Measurements from ENCODE around the gene TRAK1. TPM values are rescaled to one million over a fixed set of nuclear protein-coding genes. Genes with fewer than 3 reads are reported as not detected.

TRAK1 gene
- total and polyA plus RNA-seq, 2 experiments from 2014 or later: 28.6 to 74.5 TPM

GRCh38 chr3:42187936-42188335 lies 96.8 kb downstream of the TRAK1 start:
- no peaks in the 10 kb centered on the region for H3K4me1 ChIP-seq (ENCODE audit: low read depth)
- no peak for DNase-seq (ENCODE audit: low read depth in 1 of 2, low spot score in 1 of 2)
- TF ChIP-seq CTCF (IDR thresholded peaks at IDR 0.05; ENCODE audit: low read depth, low read length): no peak
- H3K4me3 ChIP-seq: no peak overlapping the region
- no peaks in the 10 kb centered on the region for H3K9me3 ChIP-seq (ENCODE audit: low read depth)
- no peak overlapping the region for H3K27ac ChIP-seq
- no peaks in the 10 kb centered on the region for H3K27me3 ChIP-seq
- H3K36me3 ChIP-seq: peaks cover 3% of the 10 kb centered on the region

GRCh38 chr3:42188376-42188775 lies 97.2 kb downstream of the TRAK1 start:
- Histone ChIP-seq H3K4me1 (ENCODE audit: low read depth) (no peaks in the 10 kb centered on the region), H3K27ac (no peak overlapping the region), H3K9me3 (ENCODE audit: low read depth) (no peaks in the 10 kb centered on the region), H3K27me3 (no peaks in the 10 kb centered on the region), H3K4me3 (no peak overlapping the region), H3K36me3 (peaks cover 3% of the 10 kb centered on the region)
- TF ChIP-seq CTCF (IDR thresholded peaks at IDR 0.05; ENCODE audit: low read depth, low read length): no peak
- DNase-seq (ENCODE audit: low read depth in 1 of 2, low spot score in 1 of 2): peak in 1 of 2 donors; percentile 9

GRCh38 chr3:42189001-42189460 lies 97.9 kb downstream of the TRAK1 start:
- no peaks in the 10 kb centered on the region for H3K27me3 ChIP-seq
- H3K36me3 ChIP-seq: peaks cover 4% of the 10 kb centered on the region
- no peak for DNase-seq (ENCODE audit: low read depth in 1 of 2, low spot score in 1 of 2)
- no peaks in the 10 kb centered on the region for H3K9me3 ChIP-seq (ENCODE audit: low read depth)
- no peak for TF ChIP-seq CTCF (IDR thresholded peaks at IDR 0.05; ENCODE audit: low read depth, low read length)
- no peak overlapping the region for H3K4me3 ChIP-seq
- H3K4me1 ChIP-seq (ENCODE audit: low read depth): no peaks in the 10 kb centered on the region
- H3K27ac ChIP-seq: no peak overlapping the region

GRCh38 chr3:42189736-42190135 lies 98.6 kb downstream of the TRAK1 start:
- no peak for TF ChIP-seq CTCF (IDR thresholded peaks at IDR 0.05; ENCODE audit: low read depth, low read length)
- Histone ChIP-seq H3K27me3 (no peaks in the 10 kb centered on the region), H3K9me3 (ENCODE audit: low read depth) (no peaks in the 10 kb centered on the region), H3K4me1 (ENCODE audit: low read depth) (no peaks in the 10 kb centered on the region), H3K4me3 (no peak overlapping the region), H3K36me3 (peaks cover 10% of the 10 kb centered on the region), H3K27ac (no peak overlapping the region)
- DNase-seq (ENCODE audit: low read depth in 1 of 2, low spot score in 1 of 2): no peak

- no peaks in the 10 kb centered on the region for H3K27me3 ChIP-seq
- H3K27ac ChIP-seq: no peak overlapping the region
- H3K36me3 ChIP-seq: peaks cover 15% of the 10 kb centered on the region
- H3K9me3 ChIP-seq (ENCODE audit: low read depth): no peaks in the 10 kb centered on the region
- H3K4me1 ChIP-seq (ENCODE audit: low read depth): no peaks in the 10 kb centered on the region
- peak; percentile 72 to 75 for DNase-seq (ENCODE audit: low read depth in 1 of 2, low spot score in 1 of 2)
- no peak overlapping the region for H3K4me3 ChIP-seq
- TF ChIP-seq CTCF (IDR thresholded peaks at IDR 0.05; ENCODE audit: low read depth, low read length): peak; percentile 82
Measured at GRCh38 chr3:42190701-42191442, 99.7 kb downstream of the TRAK1 start.
